Activated T-helper 2 cell treated with anti-CD3 and anti-CD28 coated beads, Interferon-gamma antibody, Interleukin-2, Interleukin-4, amounts not matched to agents 10 μg/mL and 5 μg/mL and 100 μg/mL, durations not matched to agents 14 hours and 24 hours and 36 hours (primary cell): ENCODE data around the gene SUSD4. TPM values are rescaled to one million over a fixed set of nuclear protein-coding genes. Genes with fewer than 3 reads are reported as not detected.

Experiments
- DNase-seq: peaks from one replicate; pipeline ENCODE4 v3.0.0; 2021; ENCODE audit warnings: low spot score
- H3K27ac Mint-ChIP-seq: one replicate; pipeline ENCODE4 v1.8.0; 2021; ENCODE audit warnings: mixed read lengths
- H3K27me3 Mint-ChIP-seq: one replicate; pipeline ENCODE4 v1.8.0; 2021; ENCODE audit warnings: low read depth, mixed read lengths
- H3K36me3 Mint-ChIP-seq: one replicate; pipeline ENCODE4 v1.8.0; 2021; ENCODE audit warnings: low read depth, mixed read lengths
- H3K4me1 Mint-ChIP-seq: one replicate; pipeline ENCODE4 v1.8.0; 2021; ENCODE audit warnings: low read depth, mixed read lengths
- H3K4me3 Mint-ChIP-seq: one replicate; pipeline ENCODE4 v1.8.0; 2021; ENCODE audit warnings: low read depth, mild to moderate bottlenecking, moderate library complexity, mixed read lengths
- H3K9me3 Mint-ChIP-seq: one replicate; pipeline ENCODE4 v1.8.0; 2021; ENCODE audit warnings: mixed read lengths
- intact Hi-C: fragments of 100-400 bp; cut with micrococcal nuclease; formaldehyde crosslinking; loops from one replicate; pipeline ENCODE4 v1.15.1; 2023
- total RNA-seq: library from RNA; stranded (reverse); gene quantifications from 2 replicates; pipeline ENCODE4 v1.2.3, GENCODE V29; 2022

SUSD4 gene
- total RNA-seq, 1 donor from 2014 or later = 0.18 TPM

GRCh38 chr1:223349241-223349640, 14.7 kb downstream of the SUSD4 start:
- no peak for DNase-seq
- intact Hi-C loops = no loop called here
- Mint-ChIP-seq H3K4me3 (no peak overlapping the region), H3K27me3 (peaks cover 3% of the 10 kb centered on the region), H3K27ac (no peak overlapping the region), H3K9me3 (no peaks in the 10 kb centered on the region), H3K4me1 (no peaks in the 10 kb centered on the region), H3K36me3 (no peaks in the 10 kb centered on the region)

GRCh38 chr1:223348439-223348838, 15.5 kb downstream of the SUSD4 start:
- no peaks in the 10 kb centered on the region for H3K9me3 Mint-ChIP-seq
- intact Hi-C loops = no loop called here
- H3K4me1 Mint-ChIP-seq = no peaks in the 10 kb centered on the region
- no peak overlapping the region for H3K27ac Mint-ChIP-seq
- peaks cover 3% of the 10 kb centered on the region for H3K27me3 Mint-ChIP-seq
- DNase-seq = no peak
- no peaks in the 10 kb centered on the region for H3K36me3 Mint-ChIP-seq
- H3K4me3 Mint-ChIP-seq = no peak overlapping the region

- Mint-ChIP-seq H3K36me3 (no peaks in the 10 kb centered on the region), H3K27ac (no peak overlapping the region), H3K27me3 (no peaks in the 10 kb centered on the region), H3K9me3 (no peaks in the 10 kb centered on the region), H3K4me1 (no peaks in the 10 kb centered on the region), H3K4me3 (no peak overlapping the region)
- intact Hi-C loops = no loop called here
- DNase-seq = no peak
Observed at GRCh38 chr1:223347583-223347982, 16.4 kb downstream of the SUSD4 start.

GRCh38 chr1:223346311-223346710, 17.7 kb downstream of the SUSD4 start:
- Mint-ChIP-seq H3K4me3 (no peak overlapping the region), H3K4me1 (no peaks in the 10 kb centered on the region), H3K27ac (no peak overlapping the region), H3K36me3 (no peaks in the 10 kb centered on the region), H3K9me3 (no peaks in the 10 kb centered on the region), H3K27me3 (no peaks in the 10 kb centered on the region)
- intact Hi-C loops = no loop called here
- no peak for DNase-seq

- intact Hi-C loops = no loop called here
- Mint-ChIP-seq H3K27ac (no peak overlapping the region), H3K4me1 (no peaks in the 10 kb centered on the region), H3K27me3 (no peaks in the 10 kb centered on the region), H3K36me3 (no peaks in the 10 kb centered on the region), H3K4me3 (no peak overlapping the region), H3K9me3 (no peaks in the 10 kb centered on the region)
- no peak for DNase-seq
Observed at GRCh38 chr1:223345720-223346119, 18.3 kb downstream of the SUSD4 start.

GRCh38 chr1:223344491-223344890, 19.5 kb downstream of the SUSD4 start:
- intact Hi-C loops = no loop called here
- no peaks in the 10 kb centered on the region for H3K36me3 Mint-ChIP-seq
- H3K9me3 Mint-ChIP-seq = no peaks in the 10 kb centered on the region
- no peak overlapping the region for H3K4me3 Mint-ChIP-seq
- no peak overlapping the region for H3K27ac Mint-ChIP-seq
- DNase-seq = no peak
- H3K4me1 Mint-ChIP-seq = no peaks in the 10 kb centered on the region
- H3K27me3 Mint-ChIP-seq = no peaks in the 10 kb centered on the region

- H3K4me3 Mint-ChIP-seq = no peak overlapping the region
- no peaks in the 10 kb centered on the region for H3K27me3 Mint-ChIP-seq
- H3K9me3 Mint-ChIP-seq = no peaks in the 10 kb centered on the region
- H3K4me1 Mint-ChIP-seq = no peaks in the 10 kb centered on the region
- intact Hi-C loops = no loop called here
- DNase-seq = no peak
- H3K27ac Mint-ChIP-seq = no peak overlapping the region
- no peaks in the 10 kb centered on the region for H3K36me3 Mint-ChIP-seq
Observed at GRCh38 chr1:223343692-223344091, 20.3 kb downstream of the SUSD4 start.

GRCh38 chr1:223341121-223341520, 22.9 kb downstream of the SUSD4 start:
- H3K4me1 Mint-ChIP-seq = no peaks in the 10 kb centered on the region

GRCh38 chr1:223340637-223341036, 23.3 kb downstream of the SUSD4 start:
- intact Hi-C loops = no loop called here
- Mint-ChIP-seq H3K4me3 (no peak overlapping the region), H3K27me3 (no peaks in the 10 kb centered on the region), H3K36me3 (no peaks in the 10 kb centered on the region), H3K4me1 (no peaks in the 10 kb centered on the region), H3K9me3 (no peaks in the 10 kb centered on the region), H3K27ac (no peak overlapping the region)
- no peak for DNase-seq

More at GRCh38 chr1:223341121-223341520, 22.9 kb downstream of the SUSD4 start:
- H3K36me3 Mint-ChIP-seq = no peaks in the 10 kb centered on the region
- intact Hi-C loops = no loop called here
- H3K27ac Mint-ChIP-seq = no peak overlapping the region
- H3K4me3 Mint-ChIP-seq = no peak overlapping the region
- no peak for DNase-seq
- H3K9me3 Mint-ChIP-seq = no peaks in the 10 kb centered on the region
- no peaks in the 10 kb centered on the region for H3K27me3 Mint-ChIP-seq

- Mint-ChIP-seq H3K36me3 (no peaks in the 10 kb centered on the region), H3K27me3 (peaks cover 4% of the 10 kb centered on the region), H3K4me3 (no peak overlapping the region), H3K4me1 (no peaks in the 10 kb centered on the region), H3K27ac (no peak overlapping the region), H3K9me3 (no peaks in the 10 kb centered on the region)
- DNase-seq = no peak
- intact Hi-C loops = no loop called here
Observed at GRCh38 chr1:223339861-223340260, 24.1 kb downstream of the SUSD4 start.

GRCh38 chr1:223338811-223339746, 24.9 kb downstream of the SUSD4 start:
- Mint-ChIP-seq H3K27ac (no peak overlapping the region), H3K4me3 (no peak overlapping the region), H3K27me3 (peaks cover 6% of the 10 kb centered on the region), H3K36me3 (no peaks in the 10 kb centered on the region), H3K9me3 (no peaks in the 10 kb centered on the region), H3K4me1 (no peaks in the 10 kb centered on the region)
- DNase-seq = no peak
- intact Hi-C loops = no loop called here

- intact Hi-C loops = no loop called here
- Mint-ChIP-seq H3K9me3 (no peaks in the 10 kb centered on the region), H3K36me3 (no peaks in the 10 kb centered on the region), H3K4me1 (no peaks in the 10 kb centered on the region), H3K27me3 (peaks cover 7% of the 10 kb centered on the region), H3K27ac (no peak overlapping the region), H3K4me3 (no peak overlapping the region)
- DNase-seq = no peak
Observed at GRCh38 chr1:223337174-223337869, 26.7 kb downstream of the SUSD4 start.

- DNase-seq = no peak
- Mint-ChIP-seq H3K36me3 (no peaks in the 10 kb centered on the region), H3K27me3 (peaks cover 7% of the 10 kb centered on the region), H3K9me3 (no peaks in the 10 kb centered on the region), H3K4me3 (no peak overlapping the region), H3K27ac (no peak overlapping the region), H3K4me1 (no peaks in the 10 kb centered on the region)
- intact Hi-C loops = no loop called here
Observed at GRCh38 chr1:223334156-223334555, 29.8 kb downstream of the SUSD4 start.
